SH-SY5Y (cell line): ENCODE results near the gene PDZD2.

Source experiments
- GATA2 ChIP-seq: IDR thresholded peaks from 2 replicates; pipeline ENCODE4 v1.6.1; 2011; ENCODE audit warnings: mild to moderate bottlenecking, low read depth, low read length
- GATA3 ChIP-seq: IDR thresholded peaks from 2 replicates; pipeline ENCODE4 v1.6.1; 2011; ENCODE audit warnings: low read depth, mild to moderate bottlenecking, low read length, moderate library complexity

PDZD2 gene

GRCh38 chr5:31656806-31657205 lies 17.9 kb downstream of the PDZD2 start:
- TF ChIP-seq GATA3 = no peak
- no peak for TF ChIP-seq GATA2

GRCh38 chr5:31657315-31657979 lies 18.5 kb downstream of the PDZD2 start:
- no peak for TF ChIP-seq GATA3
- TF ChIP-seq GATA2 = no peak

GRCh38 chr5:31661257-31661656 lies 22.3 kb downstream of the PDZD2 start:
- TF ChIP-seq GATA2 (no peak), GATA3 (no peak)

DNA sequence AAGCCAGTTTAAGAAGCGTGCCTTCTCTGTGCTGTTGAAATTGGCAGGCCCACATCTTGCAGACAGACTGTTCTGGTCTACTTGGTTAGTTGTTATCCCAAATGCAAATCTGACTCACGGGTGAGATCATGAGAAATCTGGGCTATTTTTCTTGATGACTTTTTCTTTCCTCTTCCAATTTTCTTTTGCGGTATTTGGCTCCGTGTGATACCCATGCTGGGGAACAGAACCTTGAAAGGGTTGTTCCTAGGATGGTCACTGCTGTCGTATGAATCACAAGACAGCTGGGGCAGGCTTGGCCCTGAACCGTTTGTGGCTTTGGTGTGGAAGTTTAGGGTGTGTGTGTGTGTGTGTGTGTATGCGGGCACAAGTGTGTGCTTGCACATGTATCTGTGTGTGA lies 24.6 kb downstream of the PDZD2 start:
- TF ChIP-seq GATA3 (no peak), GATA2 (no peak)

GRCh38 chr5:31664566-31664965 lies 25.6 kb downstream of the PDZD2 start:
- TF ChIP-seq GATA3 = no peak
- TF ChIP-seq GATA2 = no peak

- TF ChIP-seq GATA3 (no peak), GATA2 (no peak)
Measured at GRCh38 chr5:31671339-31671741, 32.4 kb downstream of the PDZD2 start.

GRCh38 chr5:31674371-31674951 lies 35.5 kb downstream of the PDZD2 start:
- TF ChIP-seq GATA2 = no peak

GRCh38 chr5:31675472-31675871 lies 36.5 kb downstream of the PDZD2 start:
- TF ChIP-seq GATA2 (no peak), GATA3 (no peak)

DNA sequence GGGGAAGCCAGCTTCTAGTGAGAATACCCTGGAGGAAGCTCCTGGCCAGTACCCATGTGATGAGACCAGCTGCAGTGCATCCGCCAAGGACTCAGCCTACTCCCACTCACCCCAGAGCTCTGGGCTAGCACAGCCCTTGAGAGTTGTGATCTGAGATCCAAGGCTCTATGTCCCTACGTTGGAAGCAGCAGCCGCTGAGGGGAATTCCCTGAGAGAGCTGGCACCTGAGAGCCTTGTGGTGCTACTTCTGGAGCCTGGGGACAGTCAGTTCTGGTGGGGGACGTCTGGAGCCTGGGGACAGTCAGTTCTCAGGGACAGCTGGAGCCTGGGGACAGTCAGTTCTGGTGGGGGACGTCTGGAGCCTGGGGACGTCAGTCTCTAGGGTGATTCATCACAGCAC lies 39.2 kb downstream of the PDZD2 start:
- no peak for TF ChIP-seq GATA3
- TF ChIP-seq GATA2 = no peak

DNA sequence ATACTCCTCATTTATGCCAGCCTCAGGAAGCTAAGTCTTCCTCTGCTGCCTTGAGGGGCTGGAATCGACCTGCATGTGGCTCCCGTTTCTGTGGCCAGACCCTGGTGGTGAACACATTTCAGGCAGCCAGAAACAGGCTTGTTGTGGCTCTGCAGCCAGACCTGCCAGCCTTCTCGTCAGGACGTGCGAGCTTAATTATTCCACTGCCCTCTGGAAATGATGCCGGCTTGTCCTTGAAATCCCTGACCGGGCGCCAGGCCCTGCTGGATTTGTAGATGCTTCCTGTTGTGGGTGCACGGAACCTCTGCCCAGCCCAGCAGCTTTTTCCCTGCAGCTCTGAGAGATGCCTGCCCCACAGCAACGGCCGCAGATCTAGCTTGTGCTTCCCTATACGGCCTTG lies 41.6 kb downstream of the PDZD2 start:
- no peak for TF ChIP-seq GATA3
- no peak for TF ChIP-seq GATA2

DNA sequence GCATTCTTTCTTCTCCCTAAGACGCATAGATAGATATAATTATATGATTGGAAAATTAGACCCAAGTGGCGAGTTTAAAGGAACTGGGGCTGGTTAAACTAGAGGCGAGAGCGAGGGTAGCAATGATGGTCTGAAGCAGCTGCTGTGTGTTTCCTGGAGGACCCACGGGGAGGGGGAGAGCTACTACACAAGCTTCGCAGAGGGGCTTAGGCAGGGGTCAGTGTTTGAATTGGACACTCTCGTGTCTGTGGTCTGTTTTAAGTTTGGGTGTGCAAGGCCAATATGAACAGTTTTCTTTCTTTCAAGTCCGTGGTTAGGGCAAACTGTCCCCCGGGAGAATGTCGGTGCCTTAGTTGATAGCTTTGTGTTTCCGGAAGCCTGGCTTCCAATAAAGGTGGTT lies 43.1 kb downstream of the PDZD2 start:
- TF ChIP-seq GATA2 = no peak
- TF ChIP-seq GATA3 = no peak

DNA sequence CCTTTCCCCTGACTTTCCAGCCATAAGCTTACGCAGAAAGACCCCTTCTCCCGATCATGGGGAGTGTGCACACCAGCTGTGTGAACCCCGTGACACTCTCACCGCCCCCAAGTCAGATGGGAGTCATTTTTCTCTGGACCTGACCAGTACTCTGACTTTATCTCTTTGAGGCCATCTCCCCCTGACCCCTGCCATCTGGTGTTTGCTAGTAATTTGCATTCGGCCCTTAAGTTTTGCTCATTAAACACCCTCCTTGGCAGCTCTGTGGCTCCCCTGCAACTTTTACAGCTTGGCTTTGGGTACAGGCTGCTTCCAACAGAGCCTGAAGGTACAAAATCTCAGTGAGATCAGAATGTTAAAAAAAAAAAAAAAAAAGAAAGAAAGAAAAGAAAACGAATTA lies 43.9 kb downstream of the PDZD2 start:
- TF ChIP-seq GATA3 = 0 out of 2 replicates have a peak, but pooled peaks have one; percentile 31
- TF ChIP-seq GATA2 = peak; percentile 81

DNA sequence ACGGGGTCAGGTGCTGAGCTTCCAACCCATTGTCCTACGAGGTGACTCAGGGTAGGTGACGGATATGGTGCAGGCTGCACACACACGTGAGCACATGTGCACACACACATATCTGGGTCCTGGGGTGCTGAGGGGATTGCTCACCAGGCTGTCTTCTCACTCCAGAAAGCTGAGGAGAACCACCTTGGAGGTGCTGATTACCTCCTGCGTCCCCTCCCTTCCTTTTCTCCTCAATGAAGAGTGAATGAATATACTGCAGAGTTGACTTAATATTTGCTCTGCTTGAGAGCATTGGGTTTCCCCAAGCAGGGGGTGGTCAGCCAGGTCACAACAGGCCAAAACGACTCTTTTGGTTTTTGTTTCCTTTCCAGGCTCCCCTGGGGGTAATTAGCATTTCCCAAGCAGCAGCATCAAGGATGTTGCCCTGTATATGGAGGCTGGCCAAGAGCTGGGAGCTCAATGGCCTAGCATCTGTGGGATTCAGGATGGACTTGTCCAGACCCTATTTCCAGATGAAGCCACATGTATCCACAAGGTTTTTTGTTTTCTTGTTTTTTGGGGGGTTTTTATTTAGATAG lies 49.7 kb downstream of the PDZD2 start:
- no peak for TF ChIP-seq GATA2
- TF ChIP-seq GATA3 = no peak

DNA sequence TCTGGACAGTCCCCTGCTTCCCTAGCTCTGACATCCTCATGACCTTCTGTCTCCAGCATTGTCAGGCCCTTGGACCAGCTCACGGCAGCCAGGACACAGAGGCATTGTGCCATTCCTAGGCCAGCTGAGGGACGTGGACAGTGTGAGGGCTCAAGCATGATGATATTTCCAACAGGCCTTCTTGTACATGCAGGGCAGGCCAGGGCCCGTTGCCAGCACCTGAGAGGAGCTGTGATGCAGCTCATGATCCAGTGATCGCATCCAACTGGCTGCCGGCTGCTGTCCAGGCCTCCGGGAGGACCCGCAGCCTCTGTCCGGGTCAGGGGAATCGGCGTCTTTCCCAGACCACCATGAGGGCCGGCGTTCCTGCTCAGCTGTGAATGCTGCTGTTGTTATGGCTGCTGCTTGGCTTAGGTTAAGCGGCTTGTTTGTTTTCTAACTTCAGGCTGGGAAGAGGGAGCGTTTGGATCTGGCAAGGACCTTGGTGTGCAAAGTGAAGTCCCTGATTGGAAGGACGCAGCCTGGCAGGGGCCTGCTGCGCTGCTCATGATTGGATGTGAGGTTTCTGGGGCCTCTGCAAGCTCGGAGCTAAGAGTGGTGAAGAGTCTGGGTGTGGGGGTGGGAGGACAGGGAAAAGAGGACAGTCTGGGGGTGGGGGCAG lies 53.8 kb downstream of the PDZD2 start:
- TF ChIP-seq GATA3 (no peak), GATA2 (no peak)

DNA sequence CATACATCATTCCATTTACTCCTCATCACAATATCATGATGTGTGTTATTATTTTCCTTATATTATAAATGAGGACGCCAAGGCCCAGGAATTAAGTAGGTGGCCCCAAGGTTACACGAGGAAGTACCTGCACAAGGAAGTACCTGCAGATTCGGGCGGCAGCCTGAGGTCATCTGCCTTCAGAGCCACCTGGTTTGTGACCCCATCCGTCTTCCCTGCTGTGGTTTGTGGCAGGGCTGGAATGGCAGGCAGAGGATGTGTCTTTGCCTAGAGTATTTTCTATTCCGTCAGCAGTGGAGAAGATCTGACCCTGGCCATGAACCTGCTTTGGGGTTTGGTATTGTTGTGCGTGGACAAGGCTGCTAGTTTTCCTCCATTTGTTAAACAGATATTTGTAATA lies 59.7 kb downstream of the PDZD2 start:
- TF ChIP-seq GATA3 = no peak
- no peak for TF ChIP-seq GATA2
